CD4-positive, alpha-beta T cell treated with Interferon gamma for 1 hour (primary cell): ENCODE measurements around the gene MTURN.

Experiments used
- DNase-seq: peaks from one replicate; pipeline ENCODE4 v3.0.0-alpha.2; 2020

Gene MTURN

DNA sequence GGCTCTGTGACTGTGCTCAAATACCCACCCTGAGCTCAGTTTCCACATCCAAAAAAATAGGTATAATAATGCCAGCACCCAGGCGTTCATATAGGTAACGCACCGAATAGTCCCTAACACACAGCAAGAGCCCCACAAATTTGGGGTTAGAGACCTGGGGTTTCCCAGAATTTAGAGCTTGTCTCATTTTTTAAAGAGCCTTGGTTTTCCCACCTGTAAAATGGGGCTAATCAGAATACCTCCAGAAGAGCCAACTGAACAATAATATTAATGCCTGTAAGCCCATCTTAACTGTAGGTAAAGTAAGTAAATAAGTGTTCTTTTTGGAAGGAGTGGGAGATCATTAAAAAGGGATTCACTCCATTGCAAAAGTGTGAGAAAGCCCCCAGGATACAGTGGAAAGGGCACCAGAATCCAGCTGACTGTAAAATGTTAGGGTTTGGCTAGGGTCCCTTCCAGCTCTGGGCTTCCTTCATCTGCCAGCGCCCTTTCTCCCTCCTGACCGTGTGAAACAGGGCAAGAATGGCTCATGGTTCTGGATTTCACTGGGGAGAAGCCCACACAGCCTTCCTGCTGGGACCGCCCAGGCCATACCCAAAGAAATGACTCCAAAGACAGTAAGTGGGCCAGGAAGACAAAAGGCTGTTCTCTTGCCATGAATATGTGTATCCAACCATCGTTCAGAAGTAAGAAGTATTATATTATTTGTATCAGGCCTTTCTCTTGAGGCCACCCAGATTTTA lies 2.1 kb downstream of the MTURN start:
- DNase-seq: no peak

DNA sequence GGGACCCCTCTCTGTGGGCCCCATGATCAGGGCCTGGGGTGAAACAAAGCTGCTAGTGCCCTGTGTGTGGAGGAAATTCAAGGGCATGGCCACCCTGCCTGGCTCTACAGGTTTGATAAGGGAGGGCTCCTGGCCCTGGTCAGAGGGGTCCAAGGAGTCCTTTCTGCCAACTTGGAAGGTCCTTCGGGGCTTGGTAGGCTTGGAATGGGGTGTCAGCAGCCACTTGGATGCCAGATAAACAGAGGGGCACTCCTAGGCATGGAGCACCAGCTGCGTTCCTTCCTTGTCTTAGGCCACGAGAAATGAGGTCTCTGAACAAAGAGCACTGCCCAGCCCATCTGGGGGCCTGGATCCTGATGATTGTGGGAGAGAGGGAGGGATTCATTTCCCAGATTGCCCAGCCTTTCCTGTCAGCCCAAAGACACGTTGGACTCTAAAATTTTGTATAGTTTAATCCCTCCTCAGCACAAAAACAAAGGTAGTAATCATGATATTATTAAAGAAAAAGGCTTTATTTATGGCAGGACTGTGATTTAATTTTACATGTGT lies 5.1 kb downstream of the MTURN start:
- no peak for DNase-seq

DNA sequence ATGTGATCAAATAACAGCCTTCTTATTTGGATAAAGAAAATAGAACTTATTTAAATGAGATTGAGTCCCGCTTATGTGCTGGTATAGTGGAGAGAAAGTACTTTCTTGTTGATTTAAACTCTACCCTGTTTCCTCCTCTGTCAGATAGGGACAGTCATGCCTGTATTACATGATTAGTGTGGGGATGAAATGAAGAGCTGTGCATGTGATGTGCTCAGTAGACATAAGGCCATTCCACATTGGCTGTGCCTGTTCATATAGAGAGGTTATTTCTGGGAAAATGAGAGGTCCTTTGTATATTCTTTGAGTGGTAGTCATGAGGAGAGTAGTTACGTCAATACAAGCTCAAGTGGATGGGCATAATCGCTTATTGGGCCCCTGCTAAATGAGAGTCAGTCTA lies 5.7 kb downstream of the MTURN start:
- DNase-seq: no peak

DNA sequence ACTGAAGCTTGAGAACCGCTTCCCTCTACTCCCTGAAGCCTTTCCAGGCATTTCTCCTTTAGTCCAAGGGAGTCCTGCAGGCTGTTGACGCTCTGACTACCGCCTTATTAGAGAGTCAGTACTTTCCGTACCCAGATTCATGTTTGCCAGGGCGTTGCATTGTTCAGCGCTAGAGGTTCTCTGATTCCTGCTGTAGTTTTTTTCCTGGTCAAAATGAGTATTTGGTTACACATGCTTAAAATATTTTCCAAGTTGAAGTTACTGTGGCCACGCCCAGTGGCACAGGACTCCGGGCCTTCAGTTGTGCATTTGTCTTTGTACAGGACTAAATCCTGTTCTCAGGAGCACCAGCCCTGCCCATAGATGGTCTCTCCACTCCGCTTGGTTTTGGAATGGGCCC lies 7.9 kb downstream of the MTURN start:
- no peak for DNase-seq

DNA sequence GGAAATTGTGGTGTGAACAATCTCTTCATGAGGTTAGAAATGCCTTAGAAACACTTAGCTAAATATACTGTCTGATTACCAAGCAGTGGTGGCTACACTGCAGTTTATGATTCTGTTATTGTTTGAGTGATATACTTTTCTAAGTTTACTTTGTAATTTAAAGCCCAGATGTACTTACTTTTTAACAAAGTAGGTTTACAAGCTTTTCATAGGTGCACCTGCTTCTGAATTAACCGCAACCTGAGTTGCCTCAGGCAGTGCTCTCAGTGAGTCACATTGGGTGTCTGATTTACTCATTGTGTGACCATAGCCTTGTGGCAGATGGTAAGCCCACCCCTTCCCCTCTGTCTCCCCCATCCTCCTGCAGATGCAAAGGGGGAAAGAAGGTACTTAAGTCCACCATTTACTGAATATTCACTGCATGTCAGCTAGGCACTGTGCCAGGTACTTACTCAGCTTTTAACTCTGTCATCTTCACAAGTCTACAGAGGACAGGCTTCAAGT lies 9.0 kb downstream of the MTURN start:
- no peak for DNase-seq

DNA sequence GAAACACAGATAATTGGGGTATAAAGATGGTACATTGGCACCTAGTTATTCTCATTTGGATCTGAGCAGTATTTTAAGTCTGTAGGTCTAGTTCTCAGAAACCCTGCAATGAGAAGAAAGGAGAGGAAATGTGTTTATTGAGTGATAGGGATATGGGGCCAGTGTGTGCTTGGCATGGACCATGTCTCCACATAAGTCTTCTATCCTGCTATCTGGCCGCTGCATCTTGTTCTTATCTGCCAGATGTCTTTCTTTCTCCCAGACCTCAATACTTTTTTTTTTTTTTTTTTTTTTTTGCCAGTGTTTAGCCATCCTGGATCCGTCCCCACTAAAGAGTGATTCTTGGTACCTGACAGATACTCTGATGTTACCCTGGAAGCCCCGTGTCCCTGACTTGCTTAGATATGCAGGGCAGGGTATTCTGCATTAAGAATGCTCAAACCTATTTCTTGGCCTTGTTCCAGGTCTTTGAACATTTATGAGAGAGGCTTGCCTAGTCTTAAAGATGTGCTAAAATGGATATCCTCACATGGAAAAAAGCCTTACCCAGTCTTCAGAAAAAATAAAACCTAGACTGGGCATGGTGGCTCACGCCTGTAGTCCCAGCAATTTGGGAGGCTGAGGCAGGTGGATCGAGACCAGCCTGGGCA lies 10.0 kb downstream of the MTURN start:
- no peak for DNase-seq

DNA sequence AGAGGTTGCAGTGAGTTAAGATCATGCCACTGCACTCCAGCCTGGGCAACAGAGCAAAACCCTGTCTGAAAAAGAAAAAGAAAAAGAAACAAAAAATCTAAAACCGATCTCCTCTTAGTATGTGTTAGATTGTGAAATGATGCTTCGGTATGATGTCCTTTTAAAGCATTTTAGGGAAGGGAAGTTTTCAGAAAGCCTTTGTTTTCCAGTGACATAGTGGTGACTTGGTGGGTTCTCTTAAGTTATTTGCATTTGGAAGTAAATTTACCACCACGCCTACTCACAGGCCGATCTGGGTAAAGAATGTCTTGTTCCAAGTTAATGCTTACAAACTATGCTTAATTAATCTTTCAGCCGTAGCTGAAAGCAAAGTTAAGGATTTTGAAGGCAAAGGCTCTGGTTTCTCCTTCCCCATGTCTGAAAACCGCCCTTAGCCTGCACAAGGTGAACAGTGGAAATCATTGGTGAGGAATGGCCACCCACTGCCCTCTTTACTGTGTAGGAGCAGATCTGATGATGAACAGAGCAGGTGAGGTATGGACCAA lies 10.7 kb downstream of the MTURN start:
- no peak for DNase-seq

DNA sequence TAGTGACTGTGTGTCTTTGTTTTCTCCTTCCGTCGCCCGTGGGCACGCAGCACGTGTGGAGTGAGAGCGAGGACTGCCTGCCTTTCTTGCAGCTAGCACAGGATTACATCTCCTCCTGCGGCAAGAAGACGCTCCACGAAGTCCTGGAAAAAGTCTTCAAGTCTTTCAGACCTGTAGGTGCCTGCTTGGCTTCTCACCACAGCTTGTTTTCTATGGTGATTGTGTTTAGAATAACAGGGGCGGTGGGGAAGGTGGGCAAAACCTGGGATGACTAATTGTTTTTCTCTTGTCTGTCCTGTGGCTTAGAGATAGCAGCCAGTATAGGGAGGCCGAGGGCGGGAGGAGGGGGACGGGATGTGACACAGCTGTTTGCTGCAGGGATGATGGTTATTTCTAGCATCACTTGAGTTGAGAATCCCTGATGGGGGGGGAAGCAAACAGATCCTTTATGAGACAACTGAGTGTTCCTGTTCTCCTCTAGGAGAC lies 11.4 kb downstream of the MTURN start:
- DNase-seq: no peak

DNA sequence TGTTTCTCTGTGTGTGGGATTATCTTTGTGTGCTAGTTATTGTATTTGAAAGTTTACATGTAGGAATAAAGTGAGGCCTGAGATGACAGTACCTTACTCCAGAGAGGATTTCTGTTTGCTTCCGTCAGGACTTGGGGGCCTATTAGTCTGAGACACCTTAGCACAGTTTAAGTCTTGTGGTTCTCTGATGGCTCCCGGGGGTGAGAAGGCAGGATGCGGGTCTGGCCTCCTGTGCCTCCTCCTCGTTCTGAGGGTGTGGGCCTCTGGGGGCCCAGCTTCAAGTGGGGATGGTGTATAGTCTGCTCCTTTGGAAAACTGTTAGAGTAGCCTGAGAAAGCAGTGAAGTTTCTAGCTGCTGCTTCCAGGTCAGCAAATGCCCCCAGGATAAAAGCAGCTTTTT lies 12.4 kb downstream of the MTURN start:
- DNase-seq: no peak

DNA sequence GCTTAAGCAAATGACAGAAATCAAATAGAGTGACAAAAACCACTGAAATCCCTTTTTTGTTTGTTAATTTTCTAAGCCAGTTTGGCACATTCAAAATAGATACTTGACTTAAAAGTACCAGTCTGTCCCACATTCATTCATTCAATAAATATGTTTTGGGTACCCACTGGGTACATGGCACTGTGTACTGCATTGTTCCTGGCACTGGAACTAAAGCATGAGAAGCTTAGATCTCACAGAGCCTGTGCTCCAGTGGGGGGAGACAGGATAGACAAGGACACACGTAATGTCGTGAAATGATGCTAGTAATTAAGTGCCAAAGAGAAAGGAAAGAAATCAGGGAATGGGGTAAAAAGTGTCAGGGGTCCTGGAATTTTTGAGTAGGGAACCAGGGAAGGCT lies 13.0 kb downstream of the MTURN start:
- no peak for DNase-seq

DNA sequence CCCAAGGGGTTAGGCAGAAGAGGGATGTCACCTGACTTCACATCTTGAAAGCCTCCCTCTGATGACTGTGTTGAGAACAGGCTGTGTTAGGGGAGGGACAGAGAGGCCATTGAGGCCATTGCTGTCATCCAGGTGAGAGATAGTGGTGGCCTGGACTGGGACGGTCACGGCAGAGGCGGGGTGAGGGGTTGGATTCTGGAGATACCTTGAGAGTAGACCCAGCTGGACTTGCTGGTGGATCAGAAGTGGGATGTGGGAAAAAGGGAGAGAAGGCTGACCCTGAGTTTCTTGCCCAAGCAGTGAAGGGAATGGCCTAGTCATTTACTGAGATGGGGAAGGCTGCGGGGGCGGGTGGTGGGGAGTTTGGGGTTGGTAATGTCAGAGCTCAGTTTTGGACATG lies 13.6 kb downstream of the MTURN start:
- no peak for DNase-seq

DNA sequence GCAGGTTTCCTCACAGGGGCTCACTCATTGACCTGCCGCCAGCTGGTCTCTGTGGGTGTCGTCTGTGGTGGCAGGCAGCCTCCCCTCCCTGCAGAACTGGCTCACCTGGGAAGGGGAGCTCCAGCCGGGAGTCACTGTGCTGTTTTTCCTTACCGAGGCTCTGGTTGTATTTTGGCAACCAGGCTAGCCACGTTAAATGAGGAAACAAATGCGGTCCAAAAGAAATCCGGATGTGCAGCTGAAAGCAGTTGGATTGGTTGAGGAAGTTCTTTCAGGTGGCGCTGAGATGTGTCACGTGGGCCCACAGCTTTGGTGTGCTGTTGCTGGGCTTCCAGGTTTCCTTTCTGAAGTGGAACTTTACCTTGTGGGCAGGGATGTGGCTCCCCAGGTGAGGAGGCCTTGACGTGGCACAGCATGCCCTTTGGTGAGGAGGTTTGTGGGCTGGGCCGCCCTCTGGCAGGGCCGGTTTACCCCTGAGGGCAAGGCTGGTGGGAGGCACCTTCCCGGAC lies 14.2 kb downstream of the MTURN start:
- peak; percentile 37 for DNase-seq

DNA sequence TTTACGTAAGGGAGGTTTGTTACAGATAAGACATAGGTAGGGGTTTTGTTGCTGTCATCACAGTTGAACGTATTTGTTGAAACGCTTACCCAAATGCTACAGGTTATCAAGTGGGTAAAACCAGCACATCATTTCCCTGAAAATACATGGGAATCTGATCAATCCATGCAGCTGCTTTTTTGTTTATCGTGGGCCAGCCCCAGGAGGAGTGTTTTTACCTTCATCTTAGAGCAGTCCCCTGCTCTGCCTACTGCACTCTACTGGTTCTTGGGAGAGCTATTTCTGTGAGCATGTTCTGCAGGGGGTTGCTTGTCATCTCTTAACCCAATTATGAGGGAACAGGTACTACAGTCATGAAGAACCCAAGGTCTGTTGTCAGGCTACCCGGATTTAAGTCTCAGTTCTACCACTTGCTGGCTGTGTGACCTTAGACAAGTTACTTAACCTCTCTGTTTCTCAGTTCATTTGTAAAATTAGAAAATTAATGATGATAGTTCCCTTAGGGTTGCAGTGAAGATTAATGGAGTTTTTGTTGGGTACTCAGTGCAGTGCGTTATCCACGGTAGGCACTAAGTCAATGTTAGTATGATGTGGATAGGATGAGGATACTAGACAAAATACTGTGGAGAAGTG lies 15.0 kb downstream of the MTURN start:
- DNase-seq: no peak

DNA sequence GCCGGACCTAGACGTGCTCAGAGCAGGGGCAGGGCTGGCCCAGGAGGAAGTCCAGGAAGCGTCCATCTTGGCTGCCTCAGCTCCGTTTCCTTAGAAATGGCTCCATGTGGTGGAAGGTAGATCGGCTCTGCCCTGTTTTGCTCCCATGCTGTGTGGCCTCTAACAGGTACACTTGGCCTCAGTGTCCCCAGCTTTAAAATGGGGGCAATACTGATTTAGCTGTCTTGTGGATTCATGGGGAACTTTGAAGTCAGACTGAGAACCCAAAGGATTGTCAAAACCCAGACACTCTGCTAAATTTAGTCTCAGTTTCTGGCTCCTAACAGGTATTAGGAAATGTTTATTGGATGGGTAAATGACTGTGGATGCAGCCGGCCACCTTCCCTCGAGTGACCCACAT lies 15.9 kb downstream of the MTURN start:
- DNase-seq: no peak

DNA sequence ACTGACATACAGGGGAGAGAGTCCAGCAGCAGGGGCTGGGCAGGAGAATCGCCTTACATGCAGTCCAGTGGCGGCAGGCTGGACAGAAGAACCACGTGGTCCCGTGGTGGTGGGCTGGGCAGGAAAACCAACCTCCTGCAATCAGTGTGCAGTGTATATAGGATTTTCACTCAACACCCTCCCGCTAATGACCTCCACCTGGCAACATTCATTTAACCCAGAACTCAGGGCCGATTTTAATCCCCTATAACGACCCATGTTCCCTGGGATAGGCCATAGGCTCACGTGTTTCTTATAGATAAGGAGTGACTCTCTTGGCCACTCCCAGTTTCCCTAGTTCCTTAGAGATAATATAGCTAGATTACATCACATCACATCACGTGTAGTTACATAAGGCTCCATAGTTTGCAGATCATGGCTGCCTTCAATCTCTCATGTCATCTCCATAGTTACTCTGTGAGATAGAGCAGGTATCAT lies 19.4 kb downstream of the MTURN start:
- DNase-seq: no peak

DNA sequence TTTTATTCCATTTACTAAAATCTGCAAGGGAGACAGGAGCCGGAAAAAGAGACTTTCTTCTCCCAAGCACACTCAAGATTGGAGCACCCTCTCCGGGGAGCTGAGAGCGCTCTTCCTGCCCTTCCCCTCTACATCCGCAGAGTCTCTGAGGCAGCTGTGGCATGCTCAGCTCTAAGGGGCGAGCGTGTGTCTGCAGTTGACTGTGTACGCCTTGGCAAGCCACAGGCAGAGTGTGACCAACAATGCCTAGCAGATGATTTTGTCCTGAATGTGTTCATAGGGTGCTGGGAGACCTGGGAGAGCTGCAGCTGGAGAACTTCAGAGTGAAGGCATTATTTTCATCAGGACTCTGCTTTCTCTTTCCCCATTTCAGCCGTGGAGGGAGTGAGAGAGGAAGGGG lies 20.7 kb downstream of the MTURN start:
- no peak for DNase-seq

DNA sequence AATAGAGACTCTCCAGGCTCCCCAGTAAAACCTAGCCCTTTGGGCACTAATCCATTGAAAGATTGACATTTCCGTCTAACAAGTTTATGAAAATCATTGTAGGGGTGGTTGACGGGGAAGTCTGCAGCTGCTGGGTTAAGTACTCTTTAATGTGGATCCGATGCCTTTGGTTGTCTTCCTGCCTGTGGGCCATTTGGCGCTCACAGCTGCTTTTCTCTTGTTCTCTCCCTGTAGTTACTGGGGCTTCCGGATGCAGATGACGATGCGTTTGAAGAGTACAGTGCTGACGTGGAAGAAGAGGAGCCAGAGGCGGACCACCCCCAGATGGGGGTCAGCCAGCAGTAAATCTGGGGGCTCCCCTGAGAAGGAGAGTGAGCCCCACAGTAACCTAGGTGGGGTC lies 22.4 kb downstream of the MTURN start:
- DNase-seq: peak; percentile 28

DNA sequence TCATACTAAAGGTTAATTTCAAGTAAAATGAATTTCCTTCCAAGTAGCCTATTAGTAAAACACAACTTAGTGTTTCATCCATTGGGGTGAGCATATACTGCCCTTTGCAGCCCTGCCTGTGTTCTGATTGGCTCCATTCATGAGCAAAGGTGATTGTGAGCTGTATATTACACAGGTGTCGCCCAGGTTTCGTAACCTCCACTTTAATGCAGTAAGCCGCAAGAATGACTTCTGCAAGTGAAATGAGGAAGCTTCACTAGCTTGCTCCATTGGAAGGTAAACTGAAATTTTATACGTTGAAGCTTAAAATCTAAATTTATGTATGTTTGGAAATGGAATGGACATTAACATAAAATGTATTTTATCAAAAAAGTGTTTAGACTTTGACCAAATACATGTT lies 24.4 kb downstream of the MTURN start:
- DNase-seq: no peak

DNA sequence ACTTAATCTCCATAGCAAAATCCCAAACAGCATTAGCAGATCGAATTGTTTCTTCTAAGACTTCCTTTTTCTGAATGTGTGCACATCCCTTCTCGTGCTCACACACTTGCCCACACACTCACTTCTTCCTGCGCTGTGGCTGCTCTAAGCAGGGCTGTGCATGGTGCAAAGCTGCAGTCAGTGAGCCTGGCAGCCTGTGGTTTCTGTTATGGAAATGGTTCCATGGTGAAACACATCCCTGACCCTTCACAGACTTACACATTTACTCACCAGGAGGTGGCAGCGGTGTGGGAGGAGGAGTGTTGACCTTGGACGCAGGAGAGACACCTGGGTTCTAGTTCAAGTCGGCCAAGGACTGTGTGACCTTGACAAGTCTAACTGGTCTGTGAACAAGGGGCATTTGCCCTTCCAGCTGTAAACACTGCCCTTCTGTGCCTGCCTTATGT lies 24.9 kb downstream of the MTURN start:
- peak; percentile 39 for DNase-seq

DNA sequence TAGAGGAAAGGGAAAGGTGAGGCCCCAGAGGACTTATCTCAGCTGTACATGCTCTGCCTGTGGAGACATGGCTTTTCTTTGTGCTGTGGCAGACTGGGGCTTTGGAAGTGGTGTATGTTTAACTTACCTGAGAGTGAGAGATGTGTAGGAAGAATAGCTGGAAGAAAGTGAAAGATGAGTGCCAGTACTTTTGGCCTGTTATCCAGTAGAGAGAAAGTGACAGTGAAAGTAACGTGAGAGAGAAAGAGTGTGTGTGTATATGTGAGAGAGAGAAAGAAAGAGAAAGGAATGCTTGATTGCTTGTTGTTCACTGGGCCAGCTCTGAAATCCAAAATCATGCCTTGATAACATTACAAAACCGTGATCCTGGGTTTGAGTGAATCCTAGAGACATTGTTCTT lies 25.5 kb downstream of the MTURN start:
- DNase-seq: no peak

DNA sequence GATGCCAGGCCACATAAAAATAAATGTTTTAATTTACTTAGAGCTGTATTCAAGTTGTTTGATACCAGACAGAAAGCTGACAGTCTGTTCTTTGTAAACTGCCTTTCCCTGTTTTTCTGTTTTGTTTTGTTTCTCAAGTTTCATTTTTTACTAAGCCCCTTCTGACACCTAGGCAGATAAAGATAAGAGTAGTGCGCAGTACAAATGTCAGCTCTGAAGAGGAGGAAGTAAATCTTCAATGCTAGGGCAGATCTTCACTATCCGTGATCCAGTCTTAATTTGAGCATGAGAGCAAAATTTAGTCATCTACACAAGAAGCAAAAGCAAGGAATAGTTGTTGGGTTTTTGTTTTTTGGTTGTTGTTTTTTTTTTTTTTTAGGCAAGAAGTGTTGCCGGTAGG lies 27.3 kb downstream of the MTURN start:
- no peak for DNase-seq

DNA sequence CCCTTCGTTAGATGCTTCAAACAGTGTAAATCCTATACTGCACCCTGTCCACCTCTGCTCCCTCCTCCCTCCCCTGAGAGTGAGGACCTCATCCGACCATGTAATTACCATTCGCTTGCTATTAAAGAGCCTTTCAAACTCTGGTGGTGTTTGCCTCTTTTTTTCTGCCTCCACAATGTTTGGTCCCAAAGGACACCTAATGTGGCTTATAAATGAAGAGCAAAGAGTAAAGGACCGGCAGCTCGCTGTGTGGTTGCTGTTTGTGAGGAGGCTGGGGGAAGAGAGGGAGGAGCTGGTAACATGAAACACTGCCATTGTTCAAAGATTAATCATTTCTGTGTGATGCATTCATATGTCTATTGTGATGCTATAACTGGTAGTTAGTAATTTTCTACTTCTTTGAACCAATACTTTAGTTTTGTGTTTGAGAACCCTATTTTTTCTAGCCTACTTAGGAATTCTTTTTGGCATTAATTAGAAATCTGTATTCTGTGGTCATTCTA lies 27.9 kb downstream of the MTURN start:
- no peak for DNase-seq
